Left colon (tissue), 2 donors: ENCODE data around the gene NEK8. TPM values are rescaled to one million over a fixed set of nuclear protein-coding genes. Genes with fewer than 3 reads are reported as not detected.

Source experiments
- ATAC-seq: fragments of 200-7000 bp; cut with Tn5 transposase; one replicate; pipeline ENCODE4 v1.9.1; 2020; ENCODE audit warnings: mild to moderate bottlenecking, moderate library complexity
- DNase-seq, 2 donors: peaks; one replicate each; pipeline ENCODE4 v3.0.0-alpha.2; 2020
- intact Hi-C, 2 donors: fragments of 100-400 bp; cut with DNase I in 1 of 2; cut with micrococcal nuclease in 1 of 2; formaldehyde crosslinking; loops; one replicate each; pipeline versions ENCODE4 v1.11.2 to v1.14.0; 2022; cut with DNase I, micrococcal nuclease
- long read RNA-seq: library from polyadenylated mRNA; unstranded; transcript quantifications from one replicate; pipeline ENCODE4 v2.0.0, GENCODE V29; 2021
- total RNA-seq, 2 donors: library from RNA; stranded (reverse); fragmentation: NEBNext Ultra II Directional; extraction: Animal tissue kit (Norgen Biotek cat#: 25700); gene quantifications; one replicate each; pipeline ENCODE4 v1.2.1, GENCODE V29; 2021
- donor health status: DM: no; HTN: no; CAD: no.
- donor health status: DM: yes; HTN: yes; CAD: no.

The NEK8 gene
- 1 to 10 TPM; 5.6 to 5.7 TPM for total RNA-seq
- long read RNA-seq, partial matches to known transcripts = 0 of 10 reads
- long read RNA-seq, other reads (novel, unspliced or antisense) = 7 of 10 reads

DNA sequence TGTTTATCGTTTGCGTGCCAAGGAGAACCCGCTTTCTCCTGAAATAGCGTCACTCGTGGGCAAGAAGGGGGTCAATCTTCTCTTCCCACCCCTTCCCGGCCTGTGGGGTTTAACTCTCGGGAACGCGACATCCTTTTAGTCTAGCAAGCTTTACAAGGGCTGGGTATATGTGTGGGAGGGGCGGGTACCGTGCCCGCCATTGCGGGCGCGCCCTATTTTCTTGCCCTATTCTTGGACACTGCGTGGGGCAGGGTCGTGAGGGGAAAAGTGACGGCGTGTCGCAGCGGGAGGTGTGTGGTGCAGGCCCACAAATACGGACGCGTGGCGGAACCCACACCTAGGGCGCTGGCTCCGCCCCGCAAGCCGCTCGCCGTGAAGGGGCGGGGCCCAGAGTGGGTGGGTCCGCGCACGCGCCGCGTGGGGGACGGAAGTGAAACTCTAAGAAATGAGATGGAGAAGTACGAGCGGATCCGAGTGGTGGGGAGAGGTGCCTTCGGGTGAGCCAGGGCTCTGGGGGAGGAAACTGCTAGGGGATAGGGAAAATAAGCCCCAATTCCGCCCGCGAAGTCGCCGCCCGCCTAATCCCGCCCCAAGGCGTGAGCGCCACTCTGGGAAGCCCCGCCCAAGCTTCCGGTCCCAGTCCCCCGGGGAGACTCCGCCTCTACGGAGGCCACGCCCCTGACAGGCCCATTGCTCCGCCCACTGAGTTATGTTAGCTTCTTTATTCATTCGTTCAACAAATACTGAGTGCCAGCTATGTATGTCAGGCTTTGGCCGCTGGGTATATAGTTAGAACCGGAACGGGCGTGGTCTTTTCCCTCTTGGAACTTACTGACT lies at the start of gene NEK8:
NEK8 (plus strand) TSS at position 425 of the 837 bp plus-strand sequence; CDS start at position 451, 26 bp downstream.
- intact Hi-C loops = no loop called here
- DNase-seq (peak; percentile 96 to 99), ATAC-seq (peak; percentile 63)

DNA sequence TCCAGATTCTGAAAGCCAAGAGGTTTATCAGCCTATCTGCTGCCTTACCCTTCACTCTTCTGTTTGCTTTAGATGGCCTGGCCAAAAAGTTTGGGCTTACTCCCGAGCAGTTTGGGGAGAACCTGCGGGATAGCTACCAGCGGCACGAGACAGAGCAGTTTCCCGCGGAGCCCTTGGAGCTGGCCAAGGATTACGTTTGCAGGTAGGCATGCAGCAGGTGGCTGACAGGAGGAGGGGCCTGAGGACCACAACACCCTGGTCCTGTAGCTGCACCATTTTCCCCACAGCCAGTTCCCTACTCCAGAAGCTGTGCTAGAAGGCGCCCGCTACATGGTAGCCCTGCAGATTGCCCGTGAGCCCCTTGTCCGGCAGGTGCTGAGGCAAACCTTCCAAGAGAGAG lies 45.9 kb upstream of the NEK8 start:
- intact Hi-C loops = no loop called here
- DNase-seq = no peak
- ATAC-seq = no peak

DNA sequence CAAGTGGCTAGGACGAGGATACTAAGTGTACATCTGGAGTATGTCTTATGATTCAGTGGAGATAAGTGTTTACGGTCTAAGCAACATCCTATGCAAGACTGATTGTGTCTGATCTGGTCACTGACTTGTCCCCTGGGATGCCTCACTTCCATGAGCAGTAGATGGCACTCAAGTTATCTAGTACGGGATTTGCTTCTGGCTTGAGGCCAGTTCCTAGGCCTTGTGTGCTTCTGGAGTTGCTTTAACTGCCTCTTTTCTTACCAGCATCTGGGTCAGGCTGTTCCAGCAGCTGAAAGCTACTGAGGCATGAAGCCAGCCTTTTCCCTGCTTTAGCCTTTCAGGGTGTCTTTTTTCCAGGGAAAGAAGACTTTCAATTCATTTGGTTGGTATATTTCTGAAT lies 43.6 kb upstream of the NEK8 start:
- ATAC-seq (peak; percentile 89), DNase-seq (peak; percentile 47 to 55)
- intact Hi-C loops = no loop called here

GRCh38 chr17:28685366-28685765 lies 43.2 kb upstream of the NEK8 start:
- intact Hi-C loops = no loop called here
- DNase-seq (no peak), ATAC-seq (no peak)

GRCh38 chr17:28686296-28686695 lies 42.3 kb upstream of the NEK8 start:
- intact Hi-C loops = no loop called here
- ATAC-seq = no peak
- DNase-seq = no peak

DNA sequence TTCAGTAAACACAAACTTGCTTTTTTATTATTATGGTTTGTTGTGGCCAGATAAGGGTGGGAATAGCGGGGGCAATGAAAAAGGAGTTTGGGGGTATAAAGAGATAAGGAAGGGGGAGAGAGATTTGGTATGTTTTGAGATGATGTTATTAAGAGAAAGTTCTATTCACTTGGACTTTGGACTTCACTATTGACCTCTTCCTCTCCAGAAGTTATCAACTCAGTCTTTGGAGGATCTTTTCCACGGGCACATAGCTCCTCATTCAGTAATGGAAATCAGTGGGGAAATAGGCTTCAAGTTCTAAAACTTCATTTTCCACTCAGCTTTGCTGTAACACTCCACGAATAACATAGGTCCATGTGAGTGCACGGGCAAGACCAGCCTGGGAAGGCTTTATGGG lies 40.1 kb upstream of the NEK8 start:
- ATAC-seq (no peak), DNase-seq (no peak)
- intact Hi-C loops = no loop called here

GRCh38 chr17:28689011-28689410 lies 39.6 kb upstream of the NEK8 start:
- intact Hi-C loops = no loop called here
- ATAC-seq = no peak
- no peak for DNase-seq

DNA sequence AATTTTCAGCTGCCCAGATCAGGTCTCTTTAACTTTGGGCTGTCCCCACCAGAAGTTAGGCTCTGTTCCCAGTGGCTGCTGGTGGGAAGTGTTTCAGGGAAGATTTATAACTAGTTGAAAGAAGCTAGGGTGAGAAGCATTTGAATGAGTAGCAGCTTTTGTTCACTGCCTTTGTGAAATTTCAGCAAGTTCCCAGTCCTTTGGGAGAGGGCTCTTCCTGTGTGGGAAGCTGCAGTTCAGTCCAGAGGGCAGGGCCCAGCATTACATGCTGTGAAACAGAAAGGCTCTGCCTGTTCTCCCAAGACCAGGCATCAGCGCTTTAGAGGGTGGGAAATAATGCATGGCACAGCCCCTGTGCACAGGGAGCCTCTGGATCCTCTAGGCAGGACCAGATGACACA lies 34.7 kb upstream of the NEK8 start:
- DNase-seq = no peak
- intact Hi-C loops = no loop called here
- ATAC-seq = no peak

DNA sequence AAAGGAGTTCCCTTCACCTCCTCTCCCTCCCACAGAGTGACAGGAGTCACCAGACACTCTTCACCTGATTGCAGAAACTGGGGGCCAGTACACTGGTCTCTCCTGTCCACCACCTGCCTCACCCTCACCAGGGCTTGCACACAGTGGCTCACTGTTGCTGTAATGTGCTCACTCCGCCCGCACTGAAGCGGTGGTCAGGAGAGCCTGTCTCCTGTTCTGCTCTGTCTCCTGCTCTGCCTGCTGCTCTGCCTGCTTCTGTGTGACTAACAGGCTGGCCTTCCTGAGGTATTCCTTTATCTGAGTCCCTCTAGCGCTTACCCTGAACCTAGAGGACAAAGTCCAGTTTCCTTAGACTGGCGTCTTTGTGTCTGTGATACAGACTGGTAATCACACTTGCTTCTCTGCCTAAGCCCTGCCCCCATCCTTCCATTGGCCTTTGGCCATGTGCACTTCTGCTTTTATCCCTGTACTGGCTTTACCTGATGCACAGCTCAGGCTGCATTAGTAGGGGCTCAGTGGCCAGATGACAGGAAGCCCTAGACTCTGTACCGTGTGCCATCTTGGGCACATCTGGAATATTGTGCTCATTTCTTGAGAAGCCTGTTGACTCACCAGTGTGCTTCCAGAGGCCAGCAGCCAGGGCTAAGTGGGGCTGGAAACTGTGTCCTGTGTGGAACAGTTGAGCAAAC lies 30.2 kb upstream of the NEK8 start:
- peak; percentile 84 to 86 for DNase-seq
- intact Hi-C loops = no loop called here
- peak; percentile 95 for ATAC-seq

DNA sequence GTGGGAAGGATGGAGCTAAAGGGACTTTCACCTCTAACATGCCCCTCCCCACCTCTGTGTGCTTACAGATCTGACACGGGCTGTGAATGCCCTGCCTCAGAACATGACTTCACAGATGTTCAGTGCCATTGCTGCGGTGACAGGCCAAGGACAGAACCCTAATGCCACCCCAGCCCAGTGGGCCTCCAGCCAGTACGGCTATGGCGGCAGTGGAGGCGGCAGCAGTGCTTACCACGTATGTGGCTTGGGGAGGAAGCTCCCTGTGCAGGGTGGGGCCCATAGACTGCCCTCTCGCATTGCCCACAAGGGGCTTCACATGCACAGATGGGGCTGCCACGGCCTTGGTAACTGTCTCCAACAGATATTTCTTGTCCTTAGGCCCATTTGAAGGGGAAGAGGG lies 28.3 kb upstream of the NEK8 start:
- intact Hi-C loops = no loop called here
- no peak for ATAC-seq

DNA sequence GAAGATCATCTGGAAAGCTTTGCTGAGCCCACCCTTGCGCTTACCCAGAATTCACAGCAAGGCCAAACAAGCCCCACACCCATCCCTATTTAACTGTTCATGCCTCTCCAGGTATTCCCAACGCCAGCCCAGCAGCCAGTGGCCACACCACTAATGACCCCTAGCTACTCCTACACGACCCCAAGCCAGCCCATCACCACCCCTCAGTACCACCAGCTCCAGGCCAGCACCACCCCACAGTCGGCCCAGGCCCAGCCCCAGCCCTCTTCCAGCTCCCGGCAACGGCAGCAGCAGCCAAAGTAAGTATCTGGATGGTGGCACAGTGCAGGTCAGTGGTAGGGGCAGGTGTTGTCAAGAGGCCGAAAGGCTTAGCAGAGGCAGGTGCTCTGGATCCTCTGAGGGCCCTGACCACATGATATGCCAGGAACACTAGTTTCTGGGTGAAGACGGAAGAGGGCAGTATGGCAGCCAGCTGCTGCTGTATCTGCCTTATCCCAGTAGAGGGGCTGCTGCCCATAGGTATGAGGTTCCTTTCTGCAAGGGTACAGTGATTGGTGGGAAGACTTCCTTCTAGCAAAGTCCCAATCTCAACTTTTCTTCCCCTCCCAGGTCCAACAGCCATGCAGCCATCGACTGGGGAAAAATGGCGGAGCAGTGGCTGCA lies 27.6 kb upstream of the NEK8 start:
- intact Hi-C loops = no loop called here
- ATAC-seq (no peak), DNase-seq (no peak)

More for the DNA sequence above, 28.3 kb upstream of the NEK8 start:
- DNase-seq = no peak

GRCh38 chr17:28702026-28702751 lies 26.4 kb upstream of the NEK8 start:
- intact Hi-C loops = no loop called here
- no peak for DNase-seq
- ATAC-seq = no peak

DNA sequence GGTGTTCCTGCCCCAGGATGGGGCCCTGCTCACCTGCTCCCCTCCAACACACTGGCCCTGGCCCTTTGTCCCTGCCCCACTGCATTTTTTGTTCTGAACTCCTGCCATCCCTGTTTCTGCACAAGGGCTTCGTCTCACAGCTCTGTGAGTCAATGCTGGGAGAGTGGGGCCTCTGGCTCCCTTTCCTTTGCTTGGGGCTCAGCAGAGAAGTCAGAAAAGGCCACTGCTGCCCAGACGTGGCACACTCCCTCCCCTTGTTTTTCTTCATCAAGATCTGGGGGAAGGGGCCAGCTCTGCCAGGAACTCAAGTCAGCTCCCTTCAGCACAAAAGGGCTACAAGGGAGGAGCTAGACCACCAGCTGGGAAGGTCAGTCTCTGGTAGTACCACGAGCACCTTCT lies 25.8 kb upstream of the NEK8 start:
- ATAC-seq (no peak), DNase-seq (no peak)
- intact Hi-C loops = no loop called here

DNA sequence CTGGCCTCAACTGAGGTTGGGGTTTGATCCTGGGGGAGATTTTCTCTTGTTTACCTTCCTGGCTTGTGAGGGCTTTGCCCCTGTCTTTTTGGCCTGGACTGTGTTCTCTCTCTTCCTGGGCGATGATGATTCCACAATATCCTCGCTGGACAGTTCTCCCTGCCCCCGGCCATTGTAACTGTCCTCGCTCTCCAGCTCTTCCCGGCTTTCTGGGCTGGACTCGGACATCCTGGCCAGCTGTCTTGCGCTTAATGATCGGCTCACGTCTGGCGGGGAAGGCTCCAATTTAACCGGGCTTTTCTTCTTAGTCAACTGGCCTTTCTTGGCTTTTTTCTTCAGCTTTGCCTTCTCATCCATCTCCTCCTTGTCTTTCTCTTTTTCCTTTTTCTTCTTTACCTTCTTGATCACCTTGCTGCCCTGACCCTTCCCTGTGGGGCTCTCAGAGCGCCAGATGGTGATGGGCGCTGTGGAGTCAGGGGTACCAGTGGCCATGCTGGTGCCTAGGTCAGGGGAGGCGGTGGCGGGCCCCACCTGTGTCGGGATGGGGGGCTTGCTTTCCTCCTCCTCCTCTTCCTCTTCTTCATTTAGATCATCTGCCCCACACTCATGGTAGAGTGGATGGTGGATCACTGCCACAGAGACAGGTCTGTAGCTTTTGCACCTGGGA lies 24.9 kb upstream of the NEK8 start:
- intact Hi-C loops = no loop called here
- ATAC-seq = no peak
- no peak for DNase-seq

DNA sequence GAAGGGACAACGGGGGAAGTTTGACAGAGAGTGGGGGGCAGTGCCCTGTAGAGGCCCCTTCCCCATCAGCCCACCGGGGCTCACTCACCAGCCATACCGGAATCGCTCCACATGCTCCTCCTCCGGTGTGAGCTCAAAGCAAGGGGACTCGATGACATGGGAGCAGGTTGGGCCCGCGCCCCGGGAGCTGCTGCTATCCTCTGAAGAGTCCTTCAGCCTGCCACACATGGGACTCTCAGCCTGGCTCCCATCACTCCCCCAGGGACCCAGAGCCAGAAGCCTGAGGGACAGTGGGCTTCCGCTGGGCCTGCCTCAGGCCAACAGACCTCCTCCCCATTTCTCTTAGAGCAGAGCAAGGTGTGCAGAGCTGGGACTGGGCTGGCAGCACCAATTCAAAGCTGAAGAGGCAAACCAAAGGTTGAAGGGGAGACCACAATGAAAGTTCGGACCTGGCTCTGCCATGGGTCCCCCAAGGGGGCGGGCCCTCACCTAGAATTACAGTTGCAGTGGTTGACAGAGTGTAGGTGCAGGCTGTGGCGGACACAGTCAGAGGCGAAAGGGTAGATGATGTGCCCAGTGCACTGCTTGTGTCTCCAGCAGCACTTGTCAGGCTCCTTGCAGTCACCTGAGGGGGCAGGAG lies 24.2 kb upstream of the NEK8 start:
- ATAC-seq (no peak), DNase-seq (no peak)
- intact Hi-C loops = no loop called here

DNA sequence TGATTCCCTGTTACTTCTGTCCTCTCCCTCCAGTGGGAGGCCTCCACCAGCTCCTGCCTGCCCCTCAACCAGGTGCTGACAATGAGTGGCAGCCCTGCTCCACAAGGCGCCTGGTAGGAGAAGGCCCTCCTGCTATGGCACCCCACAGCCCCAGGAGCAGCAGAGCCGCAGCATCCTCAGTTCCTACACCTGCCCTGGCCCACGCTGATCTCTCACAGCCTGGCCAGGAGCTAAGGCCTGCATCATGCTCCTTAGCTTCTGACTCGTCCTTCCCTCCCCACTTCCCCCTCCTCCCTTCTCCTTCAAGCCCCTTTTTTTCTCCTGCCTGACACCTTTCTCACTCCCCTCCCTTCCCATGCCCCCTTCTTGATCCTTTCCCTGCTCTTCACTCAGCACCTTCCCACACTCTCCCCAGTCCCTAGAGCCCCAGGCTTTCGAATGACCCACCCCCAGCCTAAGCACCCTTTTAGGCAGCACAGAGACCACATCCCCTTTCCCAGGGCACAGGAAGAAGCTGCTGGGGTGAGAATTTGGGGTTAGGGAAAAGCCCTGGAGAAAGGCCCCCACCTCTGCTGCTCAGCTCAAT lies 23.4 kb upstream of the NEK8 start:
- intact Hi-C loops = no loop called here
- ATAC-seq (no peak), DNase-seq (no peak)

- no peak for DNase-seq
- intact Hi-C loops = no loop called here
- ATAC-seq = no peak
These were observed 22.8 kb upstream of the NEK8 start for GRCh38 chr17:28705728-28706334.
